Gastroesophageal sphincter (tissue), 3 donors: ENCODE measurements around the gene CACNA1E.

ENCODE experiments used
- POLR2A ChIP-seq, 2 donors: fragments of 450-650 bp; IDR thresholded peaks; one replicate each; pipeline ENCODE4 v1.6.1; 2017; ENCODE audit warnings: antibody characterized with exemption in 2 of 2, mild to moderate bottlenecking in 2 of 2, moderate library complexity in 1 of 2
- TF ChIP-seq, protein P1 (sequence below), 4 experiments: fragments of 200-600 bp in 2 of 4; fragments of 450-650 bp in 2 of 4; sonication (generic) in 1 of 4; IDR thresholded peaks; one replicate each; pipeline ENCODE4 v1.5.1; 2017 to 2019; ENCODE audit warnings: antibody characterized with exemption in 4 of 4, mild to moderate bottlenecking in 2 of 4, moderate library complexity in 2 of 4

DNA sequence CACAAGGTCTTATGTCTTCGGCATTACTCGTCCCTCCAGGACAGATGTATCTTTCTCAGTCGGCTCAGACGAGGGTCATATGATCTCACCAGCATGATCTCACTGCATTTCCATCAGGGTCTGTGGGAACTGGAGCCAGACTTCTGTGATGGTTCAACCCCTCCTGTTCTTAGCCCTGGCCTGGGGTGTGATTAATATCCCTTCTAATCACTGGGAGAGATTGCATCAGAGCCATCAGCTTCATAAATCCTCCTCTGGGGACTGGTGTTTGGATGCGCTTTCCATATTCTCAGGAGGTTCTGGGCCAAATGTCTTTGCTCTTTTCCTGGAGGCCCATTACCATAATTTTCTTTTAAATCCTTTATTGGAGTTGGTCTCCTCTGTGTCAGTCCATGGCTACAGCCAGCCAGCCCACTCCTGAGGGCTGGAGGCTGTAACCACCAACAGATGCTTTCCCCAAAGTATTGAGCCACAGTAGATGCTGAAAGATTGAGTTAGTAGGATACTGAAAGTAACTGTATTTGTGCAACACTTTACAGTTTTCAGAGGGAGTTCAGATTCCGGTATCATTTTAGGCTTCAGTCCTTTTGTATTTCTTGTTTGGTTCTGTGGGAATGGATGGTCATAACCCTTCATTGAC, 20.0 kb downstream of the CACNA1E start:
- TF ChIP-seq POLR2A (IDR thresholded peaks at IDR 0.05) = no peak
- TF ChIP-seq, protein P1, sequence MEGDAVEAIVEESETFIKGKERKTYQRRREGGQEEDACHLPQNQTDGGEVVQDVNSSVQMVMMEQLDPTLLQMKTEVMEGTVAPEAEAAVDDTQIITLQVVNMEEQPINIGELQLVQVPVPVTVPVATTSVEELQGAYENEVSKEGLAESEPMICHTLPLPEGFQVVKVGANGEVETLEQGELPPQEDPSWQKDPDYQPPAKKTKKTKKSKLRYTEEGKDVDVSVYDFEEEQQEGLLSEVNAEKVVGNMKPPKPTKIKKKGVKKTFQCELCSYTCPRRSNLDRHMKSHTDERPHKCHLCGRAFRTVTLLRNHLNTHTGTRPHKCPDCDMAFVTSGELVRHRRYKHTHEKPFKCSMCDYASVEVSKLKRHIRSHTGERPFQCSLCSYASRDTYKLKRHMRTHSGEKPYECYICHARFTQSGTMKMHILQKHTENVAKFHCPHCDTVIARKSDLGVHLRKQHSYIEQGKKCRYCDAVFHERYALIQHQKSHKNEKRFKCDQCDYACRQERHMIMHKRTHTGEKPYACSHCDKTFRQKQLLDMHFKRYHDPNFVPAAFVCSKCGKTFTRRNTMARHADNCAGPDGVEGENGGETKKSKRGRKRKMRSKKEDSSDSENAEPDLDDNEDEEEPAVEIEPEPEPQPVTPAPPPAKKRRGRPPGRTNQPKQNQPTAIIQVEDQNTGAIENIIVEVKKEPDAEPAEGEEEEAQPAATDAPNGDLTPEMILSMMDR (IDR thresholded peaks at IDR 0.05) = no peak
